ENCODE measurements around the gene IL11RA. TPM values are rescaled to one million over a fixed set of nuclear protein-coding genes. Genes with fewer than 3 reads are reported as not detected.

Gene IL11RA
- total and polyA plus RNA-seq, 10 of the 15 experiments (the other 5 are each of a cell fraction or from before 2014, with no cell fraction given): 0.32 to 5.8 (median 2.2) TPM

DNA sequence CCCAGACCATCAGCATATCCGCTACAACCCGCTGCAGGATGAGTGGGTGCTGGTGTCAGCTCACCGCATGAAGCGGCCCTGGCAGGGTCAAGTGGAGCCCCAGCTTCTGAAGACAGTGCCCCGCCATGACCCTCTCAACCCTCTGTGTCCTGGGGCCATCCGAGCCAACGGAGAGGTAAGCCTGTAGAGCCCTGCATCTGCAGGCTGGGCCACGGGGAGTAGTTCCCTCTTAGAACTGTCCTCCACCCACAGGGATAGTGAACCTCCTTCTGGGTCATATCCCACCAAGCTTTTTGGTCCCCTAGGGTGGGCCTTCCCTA is 4.9 kb upstream of the IL11RA start:
- intact Hi-C loops (cut with micrococcal nuclease; ENCODE audit: unreplicated experiment) (no loop called here), in situ Hi-C loops (cut with MboI) (no loop called here)
- FAIRE-seq (no peak), ATAC-seq (no peak), DNase-seq (ENCODE audit: low read depth, low spot score) (no peak)
- H3K4me1 ChIP-seq (ENCODE audit: control insufficient read depth, insufficient read depth, low read length): peaks cover 14% of the 10 kb centered on the region
- peak overlapping the region; percentile 74 for H3K4me3 ChIP-seq
- ChIA-PET CTCF (interaction anchor here (0.6 to 5.9 kb wide), 9 partner anchors 11 to 435 kb away, joined by 3 to 103 read pairs (median 7); partner anchors contain the start of gene SIGMAR1), POLR2A (interaction anchor here (0.5 to 3.4 kb wide), 3 partner anchors 9 to 405 kb away, joined by 4 to 25 read pairs (median 6); partner anchors contain the start of genes DCTN3 and SIGMAR1), SMC1A (ENCODE audit: uncharacterized antibody, unreplicated experiment) (interaction anchor here (0.8 to 1.7 kb wide), 6 partner anchors 9 to 18 kb away, joined by 3 to 11 read pairs (median 3); partner anchors contain the start of gene SIGMAR1), RAD21 (ENCODE audit: unreplicated experiment) (interaction anchor here (0.5 to 3.0 kb wide), 3 partner anchors 9 to 38 kb away, joined by 3 to 14 read pairs (median 5); partner anchors contain the start of gene SIGMAR1)
- H3K27me3 ChIP-seq (replicated peaks in 1 of 2; ENCODE audit: control insufficient read depth in 2 of 2, insufficient read depth in 2 of 2, low read length in 1 of 2): no peaks in the 10 kb centered on the region
- H3K9me3 ChIP-seq (replicated peaks; ENCODE audit: control insufficient read depth, insufficient read depth, low read length): no peaks in the 10 kb centered on the region
- H3K27ac ChIP-seq (ENCODE audit: control insufficient read depth, insufficient read depth): peak overlapping the region; percentile 78
- TF ChIP-seq SPI1 (IDR thresholded peaks at IDR 0.05; ENCODE audit: borderline replicate concordance, insufficient read depth, low read depth, low read length) (no peak), KDM1A (IDR thresholded peaks at IDR 0.05; ENCODE audit: borderline replicate concordance) (no peak), FOXK2 (IDR thresholded peaks at IDR 0.05) (no peak), ZBED1 (IDR thresholded peaks at IDR 0.05; ENCODE audit: borderline replicate concordance) (no peak), MXI1 (IDR thresholded peaks at IDR 0.05; ENCODE audit: low read depth, low read length) (no peak), STAT3 (IDR thresholded peaks at IDR 0.05; ENCODE audit: low read depth, low read length) (no peak), ZNF207 (IDR thresholded peaks at IDR 0.05; ENCODE audit: borderline replicate concordance) (no peak), ATF7 (IDR thresholded peaks at IDR 0.05; ENCODE audit: low read depth) (no peak), WRNIP1 (IDR thresholded peaks at IDR 0.05; ENCODE audit: borderline replicate concordance, low read depth, low read length) (no peak), RAD21 (IDR thresholded peaks at IDR 0.05; ENCODE audit: insufficient read depth, low read depth, low read length) (no peak), FOXM1 (IDR thresholded peaks at IDR 0.05; ENCODE audit: low read depth, low read length) (no peak), KLF5 (IDR thresholded peaks at IDR 0.05; ENCODE audit: partially characterized antibody) (no peak), SIN3A (IDR thresholded peaks at IDR 0.05; ENCODE audit: low read depth, low read length) (no peak)
- TF ChIP-seq, protein P1, sequence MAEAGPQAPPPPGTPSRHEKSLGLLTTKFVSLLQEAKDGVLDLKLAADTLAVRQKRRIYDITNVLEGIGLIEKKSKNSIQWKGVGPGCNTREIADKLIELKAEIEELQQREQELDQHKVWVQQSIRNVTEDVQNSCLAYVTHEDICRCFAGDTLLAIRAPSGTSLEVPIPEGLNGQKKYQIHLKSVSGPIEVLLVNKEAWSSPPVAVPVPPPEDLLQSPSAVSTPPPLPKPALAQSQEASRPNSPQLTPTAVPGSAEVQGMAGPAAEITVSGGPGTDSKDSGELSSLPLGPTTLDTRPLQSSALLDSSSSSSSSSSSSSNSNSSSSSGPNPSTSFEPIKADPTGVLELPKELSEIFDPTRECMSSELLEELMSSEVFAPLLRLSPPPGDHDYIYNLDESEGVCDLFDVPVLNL (IDR thresholded peaks at IDR 0.05; ENCODE audit: low read depth, low read length): no peak
- TF ChIP-seq, protein P2, sequence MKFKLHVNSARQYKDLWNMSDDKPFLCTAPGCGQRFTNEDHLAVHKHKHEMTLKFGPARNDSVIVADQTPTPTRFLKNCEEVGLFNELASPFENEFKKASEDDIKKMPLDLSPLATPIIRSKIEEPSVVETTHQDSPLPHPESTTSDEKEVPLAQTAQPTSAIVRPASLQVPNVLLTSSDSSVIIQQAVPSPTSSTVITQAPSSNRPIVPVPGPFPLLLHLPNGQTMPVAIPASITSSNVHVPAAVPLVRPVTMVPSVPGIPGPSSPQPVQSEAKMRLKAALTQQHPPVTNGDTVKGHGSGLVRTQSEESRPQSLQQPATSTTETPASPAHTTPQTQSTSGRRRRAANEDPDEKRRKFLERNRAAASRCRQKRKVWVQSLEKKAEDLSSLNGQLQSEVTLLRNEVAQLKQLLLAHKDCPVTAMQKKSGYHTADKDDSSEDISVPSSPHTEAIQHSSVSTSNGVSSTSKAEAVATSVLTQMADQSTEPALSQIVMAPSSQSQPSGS (IDR thresholded peaks at IDR 0.05; ENCODE audit: low read length): no peak
- no TSS peak for BruUV-seq (replicated peaks)
- H3K9ac ChIP-seq (ENCODE audit: control insufficient read depth, insufficient read depth, low read length): peak overlapping the region; percentile 92
- H4K20me1 ChIP-seq (ENCODE audit: control insufficient read depth, insufficient read depth): no peaks in the 10 kb centered on the region; the same call in 1 of the 2 replicates
- peak overlapping the region; percentile 99 for H3K4me2 ChIP-seq (ENCODE audit: control insufficient read depth, insufficient read depth)
- WGBS (ENCODE audit: insufficient coverage, insufficient replicate concordance, low lambda C conversion rate, missing lambda C conversion rate): 0% methylated on average over 8 of the region's 8 CpGs
- peaks cover 17% of the 10 kb centered on the region for H3K79me2 ChIP-seq (ENCODE audit: control insufficient read depth, insufficient read depth, low read length)
- peaks cover 2 to 13% of the 10 kb centered on the region in 2 experiments; a peak in 3 of 4 replicates for H3K36me3 ChIP-seq (ENCODE audit: control insufficient read depth in 2 of 2, insufficient read depth in 2 of 2, low read length in 1 of 2)
- peak overlapping the region; percentile 99 for H2AFZ ChIP-seq (ENCODE audit: control insufficient read depth, low read depth, low read length)
